ENCODE data around the gene PHAX. TPM values are rescaled to one million over a fixed set of nuclear protein-coding genes. Genes with fewer than 3 reads are reported as not detected.
A peak's percentile ranks its signal among the peaks of the same experiment; 100 is the strongest.
"Not testable (repeated sequence)": the region's sequence is repeated elsewhere in the genome, so short reads cannot be mapped to it uniquely, and the experiment has no call there.

Gene PHAX, protein sequence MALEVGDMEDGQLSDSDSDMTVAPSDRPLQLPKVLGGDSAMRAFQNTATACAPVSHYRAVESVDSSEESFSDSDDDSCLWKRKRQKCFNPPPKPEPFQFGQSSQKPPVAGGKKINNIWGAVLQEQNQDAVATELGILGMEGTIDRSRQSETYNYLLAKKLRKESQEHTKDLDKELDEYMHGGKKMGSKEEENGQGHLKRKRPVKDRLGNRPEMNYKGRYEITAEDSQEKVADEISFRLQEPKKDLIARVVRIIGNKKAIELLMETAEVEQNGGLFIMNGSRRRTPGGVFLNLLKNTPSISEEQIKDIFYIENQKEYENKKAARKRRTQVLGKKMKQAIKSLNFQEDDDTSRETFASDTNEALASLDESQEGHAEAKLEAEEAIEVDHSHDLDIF
- total RNA-seq, result 39.7 and 56.9 TPM in 2 replicates

DNA sequence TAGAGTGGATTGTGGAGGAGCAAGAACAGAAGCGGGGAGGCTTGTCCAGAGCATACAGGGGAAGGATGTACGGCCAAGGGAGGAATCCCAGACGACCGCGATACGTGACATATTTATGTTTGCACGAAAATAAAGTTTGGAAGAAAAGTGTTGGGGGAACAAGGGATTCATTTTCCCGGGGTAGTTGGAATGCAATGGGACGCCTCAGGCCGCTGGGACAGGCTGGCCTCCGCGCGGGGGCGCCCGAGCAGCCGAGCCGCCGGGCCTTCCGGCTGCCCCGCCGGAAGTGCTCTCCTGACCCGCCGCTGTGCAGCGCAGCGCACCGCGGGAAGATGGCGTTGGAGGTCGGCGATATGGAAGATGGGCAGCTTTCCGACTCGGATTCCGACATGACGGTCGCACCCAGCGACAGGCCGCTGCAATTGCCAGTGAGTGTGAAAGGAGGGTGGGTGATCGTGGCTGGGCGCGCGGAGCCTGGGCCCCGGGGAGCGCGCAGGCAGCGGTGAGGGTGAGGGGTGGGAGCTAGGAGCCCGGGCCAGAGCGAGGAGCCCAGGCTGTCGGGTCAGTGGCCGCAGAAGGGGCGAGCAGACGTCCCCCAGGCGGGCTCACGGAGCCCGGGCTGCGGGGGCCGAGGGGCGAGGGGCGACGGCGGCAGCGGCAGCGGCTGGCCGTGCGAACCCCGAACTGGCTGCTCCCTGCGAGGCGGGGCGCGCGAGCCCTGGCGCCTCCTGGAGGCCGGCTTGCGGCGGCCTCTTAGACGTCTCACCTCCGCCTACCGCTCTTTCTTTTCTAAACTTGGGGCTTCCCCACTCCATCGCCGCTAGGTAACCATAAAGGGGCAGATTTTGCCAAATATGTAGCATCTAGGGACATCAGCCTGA, at the start of gene PHAX:
Gene PHAX (plus strand): TSS at position 317 of the 881 bp plus-strand sequence. CDS start 16 bp downstream, at position 333.
- no peak for FAIRE-seq
- peak; percentile 62 for DNase-seq (ENCODE audit: low read depth)
- TF ChIP-seq, protein P1, sequence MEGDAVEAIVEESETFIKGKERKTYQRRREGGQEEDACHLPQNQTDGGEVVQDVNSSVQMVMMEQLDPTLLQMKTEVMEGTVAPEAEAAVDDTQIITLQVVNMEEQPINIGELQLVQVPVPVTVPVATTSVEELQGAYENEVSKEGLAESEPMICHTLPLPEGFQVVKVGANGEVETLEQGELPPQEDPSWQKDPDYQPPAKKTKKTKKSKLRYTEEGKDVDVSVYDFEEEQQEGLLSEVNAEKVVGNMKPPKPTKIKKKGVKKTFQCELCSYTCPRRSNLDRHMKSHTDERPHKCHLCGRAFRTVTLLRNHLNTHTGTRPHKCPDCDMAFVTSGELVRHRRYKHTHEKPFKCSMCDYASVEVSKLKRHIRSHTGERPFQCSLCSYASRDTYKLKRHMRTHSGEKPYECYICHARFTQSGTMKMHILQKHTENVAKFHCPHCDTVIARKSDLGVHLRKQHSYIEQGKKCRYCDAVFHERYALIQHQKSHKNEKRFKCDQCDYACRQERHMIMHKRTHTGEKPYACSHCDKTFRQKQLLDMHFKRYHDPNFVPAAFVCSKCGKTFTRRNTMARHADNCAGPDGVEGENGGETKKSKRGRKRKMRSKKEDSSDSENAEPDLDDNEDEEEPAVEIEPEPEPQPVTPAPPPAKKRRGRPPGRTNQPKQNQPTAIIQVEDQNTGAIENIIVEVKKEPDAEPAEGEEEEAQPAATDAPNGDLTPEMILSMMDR (IDR thresholded peaks at IDR 0.05; ENCODE audit: insufficient read depth, low read length, severe bottlenecking), result peak; percentile 83
- Histone ChIP-seq H3K27me3 (ENCODE audit: control insufficient read depth, insufficient read depth, low read length) (no peaks in the 10 kb centered on the region), H3K36me3 (ENCODE audit: control insufficient read depth, insufficient read depth, low read length) (peaks cover 3% of the 10 kb centered on the region), H3K4me3 (ENCODE audit: low read depth, low read length) (peak within 1 kb of the TSS; percentile 96)

DNA sequence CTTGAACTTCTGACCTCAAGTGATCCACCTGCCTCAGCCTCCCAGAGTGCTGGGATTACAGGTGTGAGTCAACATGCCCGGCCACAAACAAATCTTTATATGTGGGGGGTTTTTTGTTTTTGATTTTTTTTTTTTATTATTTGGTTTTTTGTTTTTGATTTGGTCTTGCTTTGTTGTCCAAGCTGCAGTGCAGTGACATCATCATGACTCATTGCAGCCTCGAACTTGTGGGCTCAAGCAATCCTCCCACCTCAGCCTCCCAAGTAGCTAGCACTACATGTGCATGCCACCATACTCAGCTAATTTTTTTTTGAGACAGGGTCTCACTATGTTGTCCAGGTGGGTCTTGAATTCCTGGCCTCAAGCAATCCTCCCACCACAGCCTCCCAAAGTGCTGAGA, 48.1 kb upstream of the PHAX start:
- peaks cover 32% of the 10 kb centered on the region for H3K36me3 ChIP-seq (ENCODE audit: control insufficient read depth, insufficient read depth, low read length)

DNA sequence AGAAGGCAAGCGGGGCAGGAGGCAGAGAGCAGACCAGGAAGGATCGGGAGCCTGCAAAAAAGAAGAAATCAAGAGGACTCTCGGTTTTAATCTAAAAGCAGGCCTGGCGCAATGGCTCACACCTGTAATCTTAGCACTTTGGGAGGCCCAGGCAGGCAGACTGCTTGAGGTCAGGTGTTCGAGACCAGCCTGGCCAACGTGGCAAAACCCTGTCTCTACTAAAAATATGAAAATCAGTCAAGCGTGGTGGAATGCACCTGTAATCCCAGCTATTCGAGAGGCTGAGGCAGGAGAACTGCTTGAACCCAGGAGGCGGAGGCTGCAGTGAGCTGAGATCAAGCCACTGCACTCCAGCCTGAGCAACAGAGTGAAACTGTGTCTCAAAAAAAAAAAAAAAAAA, 45.6 kb upstream of the PHAX start:
- not testable (repeated sequence) for DNase-seq (ENCODE audit: low read depth); H3K27me3 ChIP-seq (ENCODE audit: control insufficient read depth, insufficient read depth, low read length); FAIRE-seq; H3K4me3 ChIP-seq (ENCODE audit: low read depth, low read length)
- H3K36me3 ChIP-seq (ENCODE audit: control insufficient read depth, insufficient read depth, low read length), result peaks cover 29% of the 10 kb centered on the region

More for the DNA sequence above, 48.1 kb upstream of the PHAX start:
- H3K4me3 ChIP-seq (ENCODE audit: low read depth, low read length), result no peak overlapping the region
- TF ChIP-seq, protein P1 (IDR thresholded peaks at IDR 0.05; ENCODE audit: insufficient read depth, low read length, severe bottlenecking), result no peak
- FAIRE-seq, result no peak
- H3K27me3 ChIP-seq (ENCODE audit: control insufficient read depth, insufficient read depth, low read length), result no peaks in the 10 kb centered on the region
- DNase-seq (ENCODE audit: low read depth), result no peak

DNA sequence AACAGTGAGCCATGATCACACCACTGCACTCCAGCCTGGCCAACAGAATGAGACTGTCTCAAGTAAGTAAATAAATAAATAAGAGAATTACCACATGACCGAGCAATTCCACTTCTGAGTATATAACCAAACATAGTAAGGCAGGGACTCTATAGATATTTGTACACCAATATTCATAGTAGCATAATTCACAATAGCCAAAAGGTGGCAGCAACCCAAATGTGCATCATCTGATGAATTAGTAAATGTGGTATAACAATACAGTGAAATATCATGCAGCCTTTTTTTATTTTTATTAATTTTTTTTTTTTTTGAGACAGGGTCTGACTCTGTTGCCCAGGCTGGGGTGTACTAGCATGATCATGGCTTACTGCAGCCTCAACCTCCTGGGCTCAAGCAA, 38.8 kb upstream of the PHAX start:
- DNase-seq (ENCODE audit: low read depth) (no peak), FAIRE-seq (no peak)
- Histone ChIP-seq H3K4me3 (ENCODE audit: low read depth, low read length) (no peak overlapping the region), H3K27me3 (ENCODE audit: control insufficient read depth, insufficient read depth, low read length) (no peaks in the 10 kb centered on the region), H3K36me3 (ENCODE audit: control insufficient read depth, insufficient read depth, low read length) (peaks cover 14% of the 10 kb centered on the region)
- TF ChIP-seq, protein P1 (IDR thresholded peaks at IDR 0.05; ENCODE audit: insufficient read depth, low read length, severe bottlenecking), result no peak

DNA sequence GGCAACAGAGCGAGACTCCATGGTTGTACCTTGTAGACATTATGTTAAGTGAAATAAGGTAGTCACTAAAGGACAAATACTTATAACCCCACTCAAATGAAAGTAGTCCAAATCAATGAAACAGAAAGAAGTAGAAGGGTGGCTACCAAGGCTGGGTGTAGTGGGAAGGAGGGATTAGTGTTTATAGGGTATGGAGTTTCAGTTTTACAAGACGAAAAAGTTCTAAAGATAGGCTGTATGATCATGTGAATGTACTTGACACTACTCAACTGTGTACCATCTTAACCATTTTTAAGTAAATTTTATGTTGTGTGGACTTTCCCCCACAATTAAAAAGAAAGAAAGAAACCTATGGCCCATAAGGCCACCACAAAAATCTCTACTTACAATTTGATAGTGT, 37.9 kb upstream of the PHAX start:
- no peak for DNase-seq (ENCODE audit: low read depth)
- FAIRE-seq, result no peak
- H3K4me3 ChIP-seq (ENCODE audit: low read depth, low read length), result no peak overlapping the region

More for the DNA sequence above, 37.9 kb upstream of the PHAX start:
- TF ChIP-seq, protein P1 (IDR thresholded peaks at IDR 0.05; ENCODE audit: insufficient read depth, low read length, severe bottlenecking), result no peak
- H3K36me3 ChIP-seq (ENCODE audit: control insufficient read depth, insufficient read depth, low read length), result peaks cover 14% of the 10 kb centered on the region
- no peaks in the 10 kb centered on the region for H3K27me3 ChIP-seq (ENCODE audit: control insufficient read depth, insufficient read depth, low read length)
